HUES48 (cell line): Measurements from ENCODE around the gene TMEM208.

ENCODE experiments used
- H3K27ac ChIP-seq: one replicate; pipeline ENCODE4 v1.7.0; 2013; ENCODE audit warnings: low read depth, low read length, inconsistent platforms
- H3K27me3 ChIP-seq: 2 replicates; pipeline ENCODE4 v1.6.1; 2013; ENCODE audit warnings: mild to moderate bottlenecking, low read length; ENCODE audit not compliant: control insufficient read depth, insufficient read depth
- H3K36me3 ChIP-seq: 2 replicates; pipeline ENCODE4 v1.6.1; 2013; ENCODE audit warnings: low read length; ENCODE audit not compliant: control insufficient read depth, insufficient read depth
- H3K4me1 ChIP-seq: 2 replicates; pipeline ENCODE4 v1.6.1; 2013; ENCODE audit warnings: mild to moderate bottlenecking, low read length; ENCODE audit not compliant: control insufficient read depth, insufficient read depth
- H3K4me3 ChIP-seq: 2 replicates; pipeline ENCODE4 v1.5.1; 2013; ENCODE audit warnings: mild to moderate bottlenecking, low read depth, low read length
- H3K9ac ChIP-seq: 2 replicates; pipeline ENCODE4 v1.6.1; 2013; ENCODE audit warnings: mild to moderate bottlenecking, low read depth, low read length, moderate library complexity
- H3K9me3 ChIP-seq: 2 replicates; pipeline ENCODE4 v1.6.1; 2013; ENCODE audit warnings: low read length; ENCODE audit not compliant: control insufficient read depth, insufficient read depth

Gene TMEM208

DNA sequence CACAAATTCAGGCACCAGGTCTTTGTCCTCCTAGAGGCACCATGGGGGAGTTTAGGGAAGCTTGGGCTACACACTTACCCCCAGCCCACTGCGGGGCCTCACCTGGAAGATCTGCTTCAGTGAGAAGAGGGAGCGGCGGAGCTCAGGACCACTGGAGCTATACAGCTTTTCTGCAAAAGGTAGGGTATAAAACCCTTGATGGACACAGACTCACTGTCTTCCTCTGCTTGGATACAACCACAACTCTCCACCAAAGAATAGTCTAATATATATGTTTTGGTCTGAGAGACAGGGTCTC is 11.3 kb downstream of the TMEM208 start:
- Histone ChIP-seq H3K27ac (no peak overlapping the region), H3K9me3 (no peaks in the 10 kb centered on the region), H3K4me3 (no peak overlapping the region), H3K36me3 (peaks cover 56% of the 10 kb centered on the region), H3K4me1 (peaks cover 12% of the 10 kb centered on the region), H3K27me3 (no peaks in the 10 kb centered on the region), H3K9ac (no peak overlapping the region)

DNA sequence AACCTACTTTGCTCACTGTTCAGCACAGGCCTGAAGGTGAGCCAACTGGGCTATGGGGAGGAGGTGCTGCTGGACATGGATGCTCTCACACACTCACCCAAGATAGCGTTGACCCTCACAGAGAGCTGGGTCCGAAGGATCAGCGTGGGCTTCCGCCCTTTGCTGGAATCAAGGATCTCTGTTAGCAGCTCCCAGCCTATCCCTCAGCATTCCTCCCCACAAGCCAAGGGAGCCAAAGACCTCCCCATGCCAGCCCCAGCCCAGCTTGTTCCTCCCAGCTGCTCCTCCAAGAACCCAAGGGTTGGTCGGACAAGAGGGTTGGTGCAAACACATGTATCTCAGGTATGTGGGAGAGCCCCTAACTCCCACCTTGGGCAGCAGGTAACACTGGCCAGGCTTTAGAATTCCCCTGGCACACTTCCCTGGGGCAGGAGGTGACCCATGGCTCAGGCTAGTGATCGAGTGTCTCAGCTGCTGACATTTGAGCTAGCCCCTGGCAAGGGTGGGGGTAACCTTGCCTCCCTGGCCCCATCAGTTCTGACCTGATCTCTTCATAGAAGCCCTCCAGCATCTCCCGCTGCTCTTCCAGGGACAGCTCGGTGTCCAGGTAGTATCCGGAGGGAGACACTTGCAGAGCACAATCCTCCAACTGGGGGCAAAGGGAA is 12.0 kb downstream of the TMEM208 start:
- Histone ChIP-seq H3K9me3 (no peaks in the 10 kb centered on the region), H3K9ac (no peak overlapping the region), H3K36me3 (peaks cover 52% of the 10 kb centered on the region), H3K4me3 (no peak overlapping the region), H3K4me1 (peaks cover 12% of the 10 kb centered on the region), H3K27me3 (no peaks in the 10 kb centered on the region), H3K27ac (no peak overlapping the region)

GRCh38 chr16:67240506-67240905 is 13.6 kb downstream of the TMEM208 start:
- Histone ChIP-seq H3K4me3 (no peak overlapping the region), H3K36me3 (peaks cover 41% of the 10 kb centered on the region), H3K9me3 (no peaks in the 10 kb centered on the region), H3K4me1 (peaks cover 20% of the 10 kb centered on the region), H3K27ac (peak overlapping the region; percentile 76), H3K9ac (no peak overlapping the region), H3K27me3 (no peaks in the 10 kb centered on the region)

GRCh38 chr16:67241008-67241900 is 14.3 kb downstream of the TMEM208 start:
- H3K27ac ChIP-seq: peak overlapping the region; percentile 76
- H3K4me1 ChIP-seq: peaks cover 23% of the 10 kb centered on the region
- no peaks in the 10 kb centered on the region for H3K27me3 ChIP-seq
- H3K9me3 ChIP-seq: no peaks in the 10 kb centered on the region
- H3K36me3 ChIP-seq: peaks cover 34% of the 10 kb centered on the region
- H3K4me3 ChIP-seq: no peak overlapping the region
- H3K9ac ChIP-seq: no peak overlapping the region

DNA sequence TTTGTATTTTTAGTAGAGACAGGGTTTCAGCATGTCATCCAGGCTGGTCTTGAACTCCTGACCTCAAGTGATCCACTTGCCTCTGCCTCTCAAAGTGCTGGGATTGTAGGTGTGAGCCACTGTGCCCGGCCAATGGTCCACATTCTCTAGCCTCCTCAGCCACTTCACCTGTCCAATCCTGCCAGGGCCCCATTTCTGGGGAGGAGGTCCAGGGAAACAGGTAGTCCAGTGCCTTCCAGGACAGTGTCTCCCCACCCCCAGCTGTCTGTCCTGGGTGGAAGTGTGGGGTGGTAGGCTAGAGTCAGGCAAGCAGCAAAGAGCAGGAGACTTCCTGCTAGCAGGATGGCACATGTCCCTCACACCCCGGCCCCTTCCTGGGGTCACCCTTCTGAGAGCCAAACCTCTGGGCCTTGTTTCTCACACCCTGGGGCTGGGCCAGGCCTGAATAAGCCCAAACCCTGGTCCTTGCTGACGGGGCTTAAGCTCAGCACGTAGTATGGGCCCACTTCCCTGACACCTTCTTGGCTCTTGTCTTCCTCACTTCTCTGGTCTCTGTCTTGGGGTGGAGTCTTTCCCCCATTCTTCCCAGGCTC is 15.3 kb downstream of the TMEM208 start:
- Histone ChIP-seq H3K4me1 (peaks cover 23% of the 10 kb centered on the region), H3K36me3 (peaks cover 27% of the 10 kb centered on the region), H3K9me3 (no peaks in the 10 kb centered on the region), H3K9ac (0 out of 2 replicates have a peak overlapping the region, but pooled peaks have one; percentile 30), H3K27me3 (no peaks in the 10 kb centered on the region), H3K4me3 (no peak overlapping the region), H3K27ac (no peak overlapping the region)

- Histone ChIP-seq H3K9me3 (no peaks in the 10 kb centered on the region), H3K9ac (no peak overlapping the region), H3K36me3 (peaks cover 14% of the 10 kb centered on the region), H3K4me3 (no peak overlapping the region), H3K4me1 (peaks cover 30% of the 10 kb centered on the region), H3K27ac (no peak overlapping the region), H3K27me3 (peaks cover 7% of the 10 kb centered on the region)
Measured at GRCh38 chr16:67243481-67243880, 16.6 kb downstream of the TMEM208 start.

DNA sequence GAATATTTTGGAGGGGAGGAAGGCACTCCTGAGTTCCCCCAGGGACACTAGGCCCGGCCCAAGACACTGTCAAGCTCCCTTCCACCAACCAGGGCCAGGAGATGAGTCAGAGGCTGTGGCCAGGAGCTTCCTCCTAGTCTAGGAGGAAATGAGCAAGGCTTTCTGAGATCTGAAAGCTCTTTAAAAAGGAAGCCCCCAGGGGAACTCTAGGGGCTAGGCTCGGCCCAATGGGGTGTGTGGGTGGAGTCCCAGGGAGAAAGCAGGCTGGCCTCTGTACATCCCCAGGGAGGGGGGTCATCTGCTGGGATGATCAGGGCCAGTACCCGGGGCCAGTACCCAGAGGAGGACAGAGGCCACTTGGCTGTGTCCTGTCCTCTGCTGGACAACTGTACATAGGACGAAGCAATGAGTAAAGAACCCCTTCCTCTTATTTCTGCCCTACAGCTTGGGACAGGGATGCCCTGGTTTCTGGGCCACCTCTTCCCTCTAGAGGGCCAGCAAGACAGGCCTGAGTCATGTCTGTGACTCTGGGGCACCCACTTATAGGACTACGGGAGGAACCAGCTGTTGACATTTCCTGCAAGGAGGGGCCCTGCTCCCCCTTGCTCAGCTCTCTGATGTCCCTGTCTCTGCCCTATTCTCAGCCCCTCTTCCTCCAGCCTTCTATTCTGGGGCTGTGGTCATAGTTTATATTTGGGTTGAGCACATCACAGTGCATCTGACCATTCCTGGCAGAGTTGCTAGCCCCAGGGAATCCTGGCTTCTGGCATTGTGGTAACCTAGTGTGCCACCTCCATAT is 17.7 kb downstream of the TMEM208 start:
- Histone ChIP-seq H3K27ac (peak overlapping the region; percentile 47), H3K4me3 (no peak overlapping the region), H3K9me3 (no peaks in the 10 kb centered on the region), H3K9ac (no peak overlapping the region), H3K36me3 (peaks cover 3% of the 10 kb centered on the region), H3K27me3 (peaks cover 14% of the 10 kb centered on the region), H3K4me1 (peaks cover 34% of the 10 kb centered on the region)

DNA sequence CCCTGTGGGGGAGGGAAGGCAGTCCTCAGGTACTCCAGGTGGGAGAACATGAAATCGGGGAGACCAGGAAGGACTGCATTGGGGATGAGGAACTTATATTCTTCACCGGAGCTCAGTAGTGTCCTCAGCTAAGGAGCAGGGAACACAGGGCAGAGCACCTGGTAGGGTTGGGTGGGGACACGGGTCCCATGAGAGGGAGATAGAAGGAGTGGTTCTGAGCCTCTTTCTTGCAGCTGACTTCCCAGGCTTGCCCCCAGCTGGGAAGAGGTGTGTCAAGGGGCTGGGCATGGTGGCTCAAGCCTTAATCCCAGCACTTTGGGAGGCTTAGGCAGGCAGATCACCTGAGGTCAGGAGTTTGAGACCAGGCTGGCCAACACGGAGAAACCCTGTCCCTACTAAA is 18.3 kb downstream of the TMEM208 start:
- no peaks in the 10 kb centered on the region for H3K9me3 ChIP-seq
- 0 out of 2 replicates have a peak overlapping the region, but pooled peaks have one; percentile 71 for H3K9ac ChIP-seq
- H3K4me3 ChIP-seq: peak overlapping the region; percentile 86
- peaks cover 20% of the 10 kb centered on the region for H3K27me3 ChIP-seq
- H3K4me1 ChIP-seq: peaks cover 36% of the 10 kb centered on the region
- no peaks in the 10 kb centered on the region; the same call in 1 of the 2 replicates for H3K36me3 ChIP-seq
- H3K27ac ChIP-seq: no peak overlapping the region

GRCh38 chr16:67245674-67246080 is 18.7 kb downstream of the TMEM208 start:
- Histone ChIP-seq H3K27ac (peak overlapping the region; percentile 94), H3K9ac (peak overlapping the region; percentile 71), H3K4me1 (peaks cover 35% of the 10 kb centered on the region), H3K36me3 (no peaks in the 10 kb centered on the region; the same call in 1 of the 2 replicates), H3K9me3 (no peaks in the 10 kb centered on the region), H3K27me3 (peaks cover 25% of the 10 kb centered on the region), H3K4me3 (peak overlapping the region; percentile 86)

GRCh38 chr16:67246081-67246755 is 19.3 kb downstream of the TMEM208 start:
- H3K4me3 ChIP-seq: peak overlapping the region; percentile 86
- H3K27me3 ChIP-seq: peaks cover 26% of the 10 kb centered on the region
- no peaks in the 10 kb centered on the region; the same call in 1 of the 2 replicates for H3K36me3 ChIP-seq
- H3K9me3 ChIP-seq: no peaks in the 10 kb centered on the region
- peak overlapping the region; percentile 71 for H3K9ac ChIP-seq
- H3K27ac ChIP-seq: peak overlapping the region; percentile 94
- peaks cover 32% of the 10 kb centered on the region for H3K4me1 ChIP-seq
